ENCODE results near the gene TCF3. TPM values are rescaled to one million over a fixed set of nuclear protein-coding genes. Genes with fewer than 3 reads are reported as not detected.

TCF3 gene
- total and polyA plus RNA-seq, 10 of the 15 experiments (the other 5 are each of a cell fraction or from before 2014, with no cell fraction given) = 6.7 to 282 (median 70.7) TPM

- no peak overlapping the region for H3K4me2 ChIP-seq (ENCODE audit: control insufficient read depth, insufficient read depth)
- no peaks in the 10 kb centered on the region; the same call in 2 of the 3 replicates for H3K9me3 ChIP-seq (replicated peaks; ENCODE audit: control insufficient read depth, insufficient read depth, low read length)
- H3K79me2 ChIP-seq (ENCODE audit: control insufficient read depth, insufficient read depth, low read length) = no peaks in the 10 kb centered on the region
- POLR2A ChIA-PET = no interaction called here
- SMC1A ChIA-PET (ENCODE audit: uncharacterized antibody, unreplicated experiment) = no interaction called here
- no peaks in the 10 kb centered on the region for H3K4me1 ChIP-seq (ENCODE audit: control insufficient read depth, insufficient read depth, low read length)
- TF ChIP-seq RB1 (IDR thresholded peaks at IDR 0.05; ENCODE audit: borderline replicate concordance) (no peak), POLR2A (IDR thresholded peaks at IDR 0.05; ENCODE audit: low read depth, low read length) (no peak), GATAD2B (conservative IDR thresholded peaks at IDR 0.05; ENCODE audit: low read depth) (no peak), POU2F2 (IDR thresholded peaks at IDR 0.05; ENCODE audit: borderline replicate concordance, low read depth, low read length) (no peak), CHD1 (IDR thresholded peaks at IDR 0.05; ENCODE audit: low read depth, low read length) (no peak), ZNF592 (IDR thresholded peaks at IDR 0.05) (no peak), CHD2 (IDR thresholded peaks at IDR 0.05; ENCODE audit: borderline replicate concordance, low read depth, low read length) (no peak), BACH1 (IDR thresholded peaks at IDR 0.05; ENCODE audit: borderline replicate concordance) (no peak), ZZZ3 (IDR thresholded peaks at IDR 0.05; ENCODE audit: control insufficient read depth, insufficient read length, low read depth) (no peak), SIN3A (IDR thresholded peaks at IDR 0.05; ENCODE audit: low read depth, low read length) (no peak), ZNF274 (IDR thresholded peaks at IDR 0.05; ENCODE audit: insufficient read depth, insufficient read length) (no peak), ZNF217 (IDR thresholded peaks at IDR 0.05) (no peak)
- TF ChIP-seq, protein P1, sequence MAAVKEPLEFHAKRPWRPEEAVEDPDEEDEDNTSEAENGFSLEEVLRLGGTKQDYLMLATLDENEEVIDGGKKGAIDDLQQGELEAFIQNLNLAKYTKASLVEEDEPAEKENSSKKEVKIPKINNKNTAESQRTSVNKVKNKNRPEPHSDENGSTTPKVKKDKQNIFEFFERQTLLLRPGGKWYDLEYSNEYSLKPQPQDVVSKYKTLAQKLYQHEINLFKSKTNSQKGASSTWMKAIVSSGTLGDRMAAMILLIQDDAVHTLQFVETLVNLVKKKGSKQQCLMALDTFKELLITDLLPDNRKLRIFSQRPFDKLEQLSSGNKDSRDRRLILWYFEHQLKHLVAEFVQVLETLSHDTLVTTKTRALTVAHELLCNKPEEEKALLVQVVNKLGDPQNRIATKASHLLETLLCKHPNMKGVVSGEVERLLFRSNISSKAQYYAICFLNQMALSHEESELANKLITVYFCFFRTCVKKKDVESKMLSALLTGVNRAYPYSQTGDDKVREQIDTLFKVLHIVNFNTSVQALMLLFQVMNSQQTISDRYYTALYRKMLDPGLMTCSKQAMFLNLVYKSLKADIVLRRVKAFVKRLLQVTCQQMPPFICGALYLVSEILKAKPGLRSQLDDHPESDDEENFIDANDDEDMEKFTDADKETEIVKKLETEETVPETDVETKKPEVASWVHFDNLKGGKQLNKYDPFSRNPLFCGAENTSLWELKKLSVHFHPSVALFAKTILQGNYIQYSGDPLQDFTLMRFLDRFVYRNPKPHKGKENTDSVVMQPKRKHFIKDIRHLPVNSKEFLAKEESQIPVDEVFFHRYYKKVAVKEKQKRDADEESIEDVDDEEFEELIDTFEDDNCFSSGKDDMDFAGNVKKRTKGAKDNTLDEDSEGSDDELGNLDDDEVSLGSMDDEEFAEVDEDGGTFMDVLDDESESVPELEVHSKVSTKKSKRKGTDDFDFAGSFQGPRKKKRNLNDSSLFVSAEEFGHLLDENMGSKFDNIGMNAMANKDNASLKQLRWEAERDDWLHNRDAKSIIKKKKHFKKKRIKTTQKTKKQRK (IDR thresholded peaks at IDR 0.05; ENCODE audit: low read depth, low read length) = no peak
- DNase-seq (ENCODE audit: low read depth, low spot score) (no peak), FAIRE-seq (no peak), ATAC-seq (no peak)
- no TSS peak for BruUV-seq (replicated peaks)
- H3K27me3 ChIP-seq (replicated peaks in 1 of 2; ENCODE audit: control insufficient read depth in 2 of 2, insufficient read depth in 2 of 2, low read length in 1 of 2) = no peaks in the 10 kb centered on the region; a peak in 2 of 4 replicates
- no peak overlapping the region for H3K9ac ChIP-seq (ENCODE audit: control insufficient read depth, insufficient read depth, low read length)
- no peak overlapping the region for H3K27ac ChIP-seq (ENCODE audit: control insufficient read depth, insufficient read depth)
- H2AFZ ChIP-seq (ENCODE audit: control insufficient read depth, low read depth, low read length) = no peak overlapping the region
- no peaks in the 10 kb centered on the region for H4K20me1 ChIP-seq (ENCODE audit: control insufficient read depth, insufficient read depth)
- H3K4me3 ChIP-seq = no peak overlapping the region
- CTCF ChIA-PET = no interaction called here
- in situ Hi-C loops (cut with MboI) (no loop called here), intact Hi-C loops (cut with micrococcal nuclease; ENCODE audit: unreplicated experiment) (no loop called here)
- no peaks in the 10 kb centered on the region for H3K36me3 ChIP-seq (ENCODE audit: control insufficient read depth in 2 of 2, insufficient read depth in 2 of 2, low read length in 1 of 2)
- RAD21 ChIA-PET (ENCODE audit: unreplicated experiment) = no interaction called here
- 24% methylated on average over 14 of the region's 19 CpGs for WGBS (ENCODE audit: insufficient coverage, insufficient replicate concordance, low lambda C conversion rate, missing lambda C conversion rate)
These were observed 47.0 kb upstream of the TCF3 start for GRCh38 chr19:1699386-1699785.

Measured in GM12878 (cell line).